Naive thymus-derived CD4-positive, alpha-beta T cell (primary cell): ENCODE results near the gene GPR141. TPM values are rescaled to one million over a fixed set of nuclear protein-coding genes. Genes with fewer than 3 reads are reported as not detected.
"Not testable (repeated sequence)": the region's sequence is repeated elsewhere in the genome, so short reads cannot be mapped to it uniquely, and the experiment has no call there.

Experiments used
- ATAC-seq: fragments of 150-1000 bp; cut with Tn5 transposase; 2 replicates; pipeline ENCODE4 v1.10.0; 2021; ENCODE audit warnings: mild to moderate bottlenecking, moderate library complexity
- CTCF ChIA-PET: fragments of 350-600 bp; sonication (Branson Sonifier 250); formaldehyde crosslinking; loops from one replicate; lab custom pipeline; 2021; ENCODE audit warnings: antibody characterized with exemption; lab: Charles Lee
- POLR2A ChIA-PET: fragments of 350-600 bp; sonication (Branson Sonifier 250); formaldehyde crosslinking; loops from one replicate; lab custom pipeline; 2021; ENCODE audit warnings: antibody characterized with exemption, inconsistent platforms; lab: Charles Lee
- DNase-seq, 9 donors: peaks; one replicate each; pipeline versions ENCODE4 v3.0.0 to v3.0.0-alpha.2; 2020 to 2022; ENCODE audit warnings: mixed read lengths in 1 of 9
- H3K27ac ChIP-seq: one replicate; pipeline ENCODE4 v1.7.0; 2013; ENCODE audit warnings: mild to moderate bottlenecking, low read depth, low read length, moderate library complexity
- H3K27me3 ChIP-seq, 2 donors: one replicate each; pipeline ENCODE4 v1.7.0; 2013; ENCODE audit warnings: low read length in 2 of 2, mild to moderate bottlenecking in 2 of 2, moderate library complexity in 2 of 2; ENCODE audit not compliant: control insufficient read depth in 2 of 2, insufficient read depth in 2 of 2
- H3K36me3 ChIP-seq, 3 experiments: 1 replicate in 2 of 3; 2 replicates in 1 of 3; pipeline ENCODE4 v1.7.0; 2013; ENCODE audit warnings: low read length in 3 of 3, mild to moderate bottlenecking in 3 of 3, moderate library complexity in 1 of 3; ENCODE audit not compliant: insufficient read depth in 3 of 3, control insufficient read depth in 2 of 3
- H3K4me1 ChIP-seq, 2 donors: one replicate each; pipeline ENCODE4 v1.7.0; 2013; ENCODE audit warnings: low read length in 2 of 2, mild to moderate bottlenecking in 2 of 2, moderate library complexity in 1 of 2; ENCODE audit not compliant: control insufficient read depth in 2 of 2, insufficient read depth in 2 of 2
- H3K4me3 ChIP-seq: 2 replicates; pipeline ENCODE4 v1.7.0; 2013; ENCODE audit warnings: mild to moderate bottlenecking, low read length
- H3K9me3 ChIP-seq, 3 experiments: 1 replicate in 2 of 3; 2 replicates in 1 of 3; pipeline ENCODE4 v1.7.0; 2013; ENCODE audit warnings: low read length in 3 of 3; ENCODE audit not compliant: control insufficient read depth in 2 of 3
- H3K27ac Mint-ChIP-seq, 9 donors: one replicate each; pipeline ENCODE4 v1.8.0; 2020 to 2022; ENCODE audit warnings: mixed read lengths in 9 of 9, mild to moderate bottlenecking in 8 of 9, moderate library complexity in 5 of 9, inconsistent platforms in 2 of 9
- H3K27me3 Mint-ChIP-seq, 5 donors: one replicate each; pipeline ENCODE4 v1.8.0; 2021 to 2022; ENCODE audit warnings: mixed read lengths in 5 of 5, mild to moderate bottlenecking in 1 of 5
- H3K36me3 Mint-ChIP-seq, 5 donors: one replicate each; pipeline ENCODE4 v1.8.0; 2020 to 2022; ENCODE audit warnings: mixed read lengths in 5 of 5, mild to moderate bottlenecking in 3 of 5, inconsistent platforms in 1 of 5
- H3K4me1 Mint-ChIP-seq, 7 donors: one replicate each; pipeline ENCODE4 v1.8.0; 2020 to 2022; ENCODE audit warnings: mixed read lengths in 7 of 7, mild to moderate bottlenecking in 3 of 7, inconsistent platforms in 1 of 7
- H3K4me3 Mint-ChIP-seq, 10 donors: one replicate each; pipeline ENCODE4 v1.8.0; 2020 to 2022; ENCODE audit warnings: mild to moderate bottlenecking in 10 of 10, mixed read lengths in 10 of 10, moderate library complexity in 6 of 10, inconsistent platforms in 2 of 10
- H3K9me3 Mint-ChIP-seq, 11 donors: one replicate each; pipeline ENCODE4 v1.8.0; 2020 to 2022; ENCODE audit warnings: mixed read lengths in 11 of 11, mild to moderate bottlenecking in 4 of 11, inconsistent platforms in 1 of 11, moderate library complexity in 1 of 11
- intact Hi-C, 2 donors: fragments of 100-400 bp; cut with micrococcal nuclease; formaldehyde crosslinking; loops; one replicate each; pipeline ENCODE4 v1.15.1; 2023
- polyA plus RNA-seq, 2 donors: library from polyadenylated mRNA; unstranded; fragments of 300-500 nt; fragmentation: Illumina TruSeq; gene quantifications; one replicate each; pipeline ENCODE4 v1.2.3, GENCODE V29; 2021
- total RNA-seq, 6 experiments: library from RNA in 5 of 6; stranded (reverse) in 5 of 6; gene quantifications; 1 replicate in 5 of 6; 2 replicates in 1 of 6; pipeline ENCODE4 v1.2.3 and lab custom pipeline; 2021 to 2026

The GPR141 gene
- total and polyA plus RNA-seq, 7 experiments from 2014 or later: 0.38 to 16.4 (median 1.1) TPM; not detected in 4

- Histone ChIP-seq H3K4me3 (no peak overlapping the region), H3K9me3 (no peaks in the 10 kb centered on the region), H3K27me3 (no peaks in the 10 kb centered on the region), H3K36me3 (no peaks in the 10 kb centered on the region), H3K4me1 (no peaks in the 10 kb centered on the region), H3K27ac (no peak overlapping the region)
- Mint-ChIP-seq H3K4me3 (no peak overlapping the region), H3K4me1 (peaks cover 0 to 8% (median 0%) of the 10 kb centered on the region in 7 donors), H3K9me3 (no peaks in the 10 kb centered on the region), H3K27me3 (peaks cover 0 to 18% (median 7%) of the 10 kb centered on the region in 5 donors), H3K27ac (no peak overlapping the region), H3K36me3 (no peaks in the 10 kb centered on the region)
- intact Hi-C loops: no loop called here
- POLR2A ChIA-PET: no interaction called here
- CTCF ChIA-PET: no interaction called here
- DNase-seq (no peak), ATAC-seq (no peak)
These were observed 18.2 kb downstream of the GPR141 start for GRCh38 chr7:37701769-37702168.

- H3K27ac Mint-ChIP-seq: no peak overlapping the region
- H3K4me1 ChIP-seq: no peaks in the 10 kb centered on the region
These were observed 19.8 kb downstream of the GPR141 start for GRCh38 chr7:37703361-37703760.

GRCh38 chr7:37704328-37704833, 20.8 kb downstream of the GPR141 start:
- intact Hi-C loops, CTCF ChIA-PET, H3K36me3 ChIP-seq, DNase-seq, H3K36me3 Mint-ChIP-seq, H3K9me3 Mint-ChIP-seq, H3K4me1 ChIP-seq, H3K4me3 ChIP-seq, H3K9me3 ChIP-seq, H3K27ac Mint-ChIP-seq, ATAC-seq, H3K4me1 Mint-ChIP-seq, H3K27ac ChIP-seq, POLR2A ChIA-PET, H3K27me3 ChIP-seq, H3K4me3 Mint-ChIP-seq: not testable (repeated sequence)
- H3K27me3 Mint-ChIP-seq: peaks cover 0 to 17% (median 10%) of the 10 kb centered on the region in 5 donors

More at GRCh38 chr7:37703361-37703760, 19.8 kb downstream of the GPR141 start:
- no peaks in the 10 kb centered on the region for H3K36me3 ChIP-seq
- no peak overlapping the region for H3K27ac ChIP-seq
- H3K4me3 ChIP-seq: no peak overlapping the region
- DNase-seq (no peak), ATAC-seq (no peak)
- H3K36me3 Mint-ChIP-seq: no peaks in the 10 kb centered on the region
- no peaks in the 10 kb centered on the region for H3K9me3 Mint-ChIP-seq
- ChIA-PET POLR2A (no interaction called here), CTCF (no interaction called here)
- peaks cover 0 to 8% (median 0%) of the 10 kb centered on the region in 7 donors for H3K4me1 Mint-ChIP-seq
- intact Hi-C loops: no loop called here
- peaks cover 0 to 17% (median 9%) of the 10 kb centered on the region in 5 donors for H3K27me3 Mint-ChIP-seq
- H3K4me3 Mint-ChIP-seq: no peak overlapping the region
- no peaks in the 10 kb centered on the region for H3K9me3 ChIP-seq
- H3K27me3 ChIP-seq: no peaks in the 10 kb centered on the region

- H3K36me3 Mint-ChIP-seq: no peaks in the 10 kb centered on the region
- no peak overlapping the region for H3K4me3 Mint-ChIP-seq
- H3K27me3 Mint-ChIP-seq: peaks cover 0 to 16% (median 10%) of the 10 kb centered on the region in 5 donors
- no peak for DNase-seq
- CTCF ChIA-PET: no interaction called here
- no peaks in the 10 kb centered on the region for H3K9me3 Mint-ChIP-seq
- ATAC-seq: no peak
- intact Hi-C loops: no loop called here
- H3K27me3 ChIP-seq: no peaks in the 10 kb centered on the region
- no peaks in the 10 kb centered on the region for H3K4me1 ChIP-seq
- no peak overlapping the region for H3K27ac Mint-ChIP-seq
- H3K9me3 ChIP-seq: no peaks in the 10 kb centered on the region
- peaks cover 0 to 8% (median 4%) of the 10 kb centered on the region in 7 donors for H3K4me1 Mint-ChIP-seq
- POLR2A ChIA-PET: no interaction called here
- no peak overlapping the region for H3K4me3 ChIP-seq
- H3K36me3 ChIP-seq: no peaks in the 10 kb centered on the region
- H3K27ac ChIP-seq: no peak overlapping the region
These were observed 22.4 kb downstream of the GPR141 start for GRCh38 chr7:37705976-37706375.

GRCh38 chr7:37706804-37707203, 23.2 kb downstream of the GPR141 start:
- Histone ChIP-seq H3K27me3 (no peaks in the 10 kb centered on the region), H3K4me1 (no peaks in the 10 kb centered on the region), H3K36me3 (no peaks in the 10 kb centered on the region), H3K9me3 (no peaks in the 10 kb centered on the region), H3K4me3 (no peak overlapping the region), H3K27ac (no peak overlapping the region)
- H3K4me3 Mint-ChIP-seq: no peak overlapping the region
- no peak overlapping the region for H3K27ac Mint-ChIP-seq
- intact Hi-C loops: no loop called here
- ATAC-seq (no peak), DNase-seq (no peak)
- H3K4me1 Mint-ChIP-seq: peaks cover 0 to 10% (median 4%) of the 10 kb centered on the region in 7 donors
- CTCF ChIA-PET: no interaction called here
- no peaks in the 10 kb centered on the region for H3K9me3 Mint-ChIP-seq
- POLR2A ChIA-PET: no interaction called here
- peaks cover 0 to 17% (median 10%) of the 10 kb centered on the region in 5 donors for H3K27me3 Mint-ChIP-seq
- H3K36me3 Mint-ChIP-seq: no peaks in the 10 kb centered on the region

- DNase-seq: no peak
- Histone ChIP-seq H3K4me3 (no peak overlapping the region), H3K9me3 (no peaks in the 10 kb centered on the region), H3K36me3 (no peaks in the 10 kb centered on the region), H3K4me1 (no peaks in the 10 kb centered on the region), H3K27ac (no peak overlapping the region), H3K27me3 (no peaks in the 10 kb centered on the region)
- H3K9me3 Mint-ChIP-seq: no peaks in the 10 kb centered on the region
- no peak overlapping the region for H3K4me3 Mint-ChIP-seq
- no peak for ATAC-seq
- H3K27ac Mint-ChIP-seq: no peak overlapping the region
- intact Hi-C loops: no loop called here
- H3K27me3 Mint-ChIP-seq: peaks cover 0 to 12% (median 7%) of the 10 kb centered on the region in 5 donors
- H3K4me1 Mint-ChIP-seq: peaks cover 0 to 7% (median 4%) of the 10 kb centered on the region in 7 donors
- ChIA-PET CTCF (no interaction called here), POLR2A (no interaction called here)
- H3K36me3 Mint-ChIP-seq: no peaks in the 10 kb centered on the region
These were observed 24.4 kb downstream of the GPR141 start for GRCh38 chr7:37707754-37708485.
